ENCODE results near the gene PPM1M.

PPM1M gene

GRCh38 chr3:52248165-52248541 lies 2.6 kb downstream of the PPM1M start:
- H3K4me3 ChIP-seq (ENCODE audit: low read depth, low read length) = no peak overlapping the region
- DNase-seq (ENCODE audit: low read depth) = no peak
- TF ChIP-seq CTCF (IDR thresholded peaks at IDR 0.05; ENCODE audit: insufficient read depth, low read depth, low read length, missing control alignments) = no peak

GRCh38 chr3:52248816-52249547 lies 3.4 kb downstream of the PPM1M start:
- no peak overlapping the region for H3K4me3 ChIP-seq (ENCODE audit: low read depth, low read length)
- DNase-seq (ENCODE audit: low read depth) = no peak
- no peak for TF ChIP-seq CTCF (IDR thresholded peaks at IDR 0.05; ENCODE audit: insufficient read depth, low read depth, low read length, missing control alignments)

GRCh38 chr3:52249683-52250082 lies 4.1 kb downstream of the PPM1M start:
- H3K4me3 ChIP-seq (ENCODE audit: low read depth, low read length) = no peak overlapping the region
- TF ChIP-seq CTCF (IDR thresholded peaks at IDR 0.05; ENCODE audit: insufficient read depth, low read depth, low read length, missing control alignments) = no peak
- DNase-seq (ENCODE audit: low read depth) = no peak

DNA sequence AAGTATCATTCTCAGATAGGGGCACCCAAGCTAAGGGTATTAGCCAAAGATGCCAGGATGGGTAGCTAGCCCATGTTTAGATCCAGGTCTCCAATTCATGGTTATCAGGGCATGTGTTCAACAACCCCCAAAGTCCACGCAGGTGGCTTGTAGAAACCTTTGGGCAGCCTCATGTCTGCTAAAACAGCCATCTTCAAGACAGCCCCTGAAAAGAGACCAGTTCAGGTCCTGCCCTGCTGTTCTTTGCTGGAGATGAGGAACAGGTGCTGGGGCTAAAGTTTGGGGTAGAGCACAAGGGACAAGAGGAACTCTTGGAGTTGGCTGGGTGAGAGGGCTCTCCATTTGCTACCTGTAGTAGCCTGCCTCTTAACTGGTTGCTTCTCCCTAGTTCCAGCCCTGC lies 4.6 kb downstream of the PPM1M start:
- no peak for TF ChIP-seq CTCF (IDR thresholded peaks at IDR 0.05; ENCODE audit: insufficient read depth, low read depth, low read length, missing control alignments)
- no peak overlapping the region for H3K4me3 ChIP-seq (ENCODE audit: low read depth, low read length)
- no peak for DNase-seq (ENCODE audit: low read depth)

GRCh38 chr3:52253314-52254304 lies 8.1 kb downstream of the PPM1M start:
- no peak overlapping the region for H3K4me3 ChIP-seq (ENCODE audit: low read depth, low read length)
- no peak for TF ChIP-seq CTCF (IDR thresholded peaks at IDR 0.05; ENCODE audit: insufficient read depth, low read depth, low read length, missing control alignments)
- DNase-seq (ENCODE audit: low read depth) = peak; percentile 92

DNA sequence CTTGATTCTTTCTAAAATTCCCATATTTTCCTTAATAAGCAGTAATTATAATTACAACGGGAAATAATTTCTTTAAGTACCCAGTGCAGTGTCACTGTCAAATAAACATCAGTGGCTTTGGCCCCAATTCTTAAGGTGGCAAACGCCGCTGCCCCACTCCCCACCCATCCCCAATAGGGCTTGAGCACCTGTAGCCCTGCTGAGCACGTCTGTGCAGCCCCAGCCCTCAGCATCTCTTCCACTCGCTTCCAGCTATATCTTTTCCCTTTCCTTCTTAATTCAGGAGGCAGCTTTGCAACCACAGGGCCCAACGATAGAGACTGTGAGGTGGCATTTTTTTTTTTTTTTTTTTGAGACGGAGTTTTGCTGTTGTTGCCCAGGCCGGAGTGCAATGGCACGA lies 9.0 kb downstream of the PPM1M start:
- no peak for TF ChIP-seq CTCF (IDR thresholded peaks at IDR 0.05; ENCODE audit: insufficient read depth, low read depth, low read length, missing control alignments)
- no peak overlapping the region for H3K4me3 ChIP-seq (ENCODE audit: low read depth, low read length)
- DNase-seq (ENCODE audit: low read depth) = no peak

All from GM12865 (cell line).